GM19438 (cell line): ENCODE results near the gene ARHGAP26.

Experiments used
- ATAC-seq: cut with Tn5 transposase; IDR thresholded peaks from one replicate; pipeline ENCODE4 v1.9.1; 2021; ENCODE audit warnings: low read depth; ENCODE audit not compliant: unreplicated experiment

Gene ARHGAP26

DNA sequence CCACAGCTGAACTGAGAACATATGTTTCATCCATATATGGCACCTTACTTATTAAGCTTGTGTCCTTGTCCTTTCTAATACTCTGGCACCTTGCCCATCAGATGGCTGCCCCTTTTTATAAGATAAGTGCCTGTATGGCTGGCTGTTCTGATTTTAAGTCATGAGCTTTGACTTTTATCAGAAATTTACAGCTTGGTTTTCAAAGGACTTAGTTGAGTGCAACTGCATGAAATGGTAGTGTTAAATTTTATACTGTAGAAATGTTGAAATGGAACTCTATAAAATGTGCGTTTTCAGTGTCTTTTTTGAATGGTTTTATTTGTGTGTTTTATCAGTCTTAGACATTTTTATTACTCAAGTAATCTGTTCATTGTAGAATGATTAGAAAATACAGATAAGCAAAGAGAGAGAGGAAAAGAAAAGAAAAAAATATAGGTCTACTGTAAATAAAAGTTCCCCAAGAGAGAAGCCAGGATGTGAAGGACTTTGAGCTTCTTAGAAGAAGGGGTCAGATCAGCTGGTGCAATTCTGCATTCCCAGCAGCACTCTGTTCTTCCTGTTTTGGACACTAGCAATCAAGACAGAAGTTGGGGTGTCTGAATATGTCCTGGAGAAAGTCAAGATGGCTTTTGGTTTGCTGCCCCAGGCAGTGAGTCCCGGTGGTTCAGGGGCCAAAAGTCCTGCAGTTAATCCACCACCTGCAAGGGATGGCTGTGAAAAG lies 38.9 kb downstream of the ARHGAP26 start:
- no peak for ATAC-seq

- ATAC-seq = no peak
Observed at GRCh38 chr5:142810081-142810480, 39.9 kb downstream of the ARHGAP26 start.

- ATAC-seq = no peak
Observed at GRCh38 chr5:142810743-142811290, 40.6 kb downstream of the ARHGAP26 start.

- ATAC-seq = no peak
Observed at GRCh38 chr5:142811866-142812557, 41.8 kb downstream of the ARHGAP26 start.

GRCh38 chr5:142813220-142813619 lies 43.0 kb downstream of the ARHGAP26 start:
- no peak for ATAC-seq

GRCh38 chr5:142814122-142814521 lies 43.9 kb downstream of the ARHGAP26 start:
- ATAC-seq = no peak

GRCh38 chr5:142815469-142815868 lies 45.3 kb downstream of the ARHGAP26 start:
- ATAC-seq = no peak

DNA sequence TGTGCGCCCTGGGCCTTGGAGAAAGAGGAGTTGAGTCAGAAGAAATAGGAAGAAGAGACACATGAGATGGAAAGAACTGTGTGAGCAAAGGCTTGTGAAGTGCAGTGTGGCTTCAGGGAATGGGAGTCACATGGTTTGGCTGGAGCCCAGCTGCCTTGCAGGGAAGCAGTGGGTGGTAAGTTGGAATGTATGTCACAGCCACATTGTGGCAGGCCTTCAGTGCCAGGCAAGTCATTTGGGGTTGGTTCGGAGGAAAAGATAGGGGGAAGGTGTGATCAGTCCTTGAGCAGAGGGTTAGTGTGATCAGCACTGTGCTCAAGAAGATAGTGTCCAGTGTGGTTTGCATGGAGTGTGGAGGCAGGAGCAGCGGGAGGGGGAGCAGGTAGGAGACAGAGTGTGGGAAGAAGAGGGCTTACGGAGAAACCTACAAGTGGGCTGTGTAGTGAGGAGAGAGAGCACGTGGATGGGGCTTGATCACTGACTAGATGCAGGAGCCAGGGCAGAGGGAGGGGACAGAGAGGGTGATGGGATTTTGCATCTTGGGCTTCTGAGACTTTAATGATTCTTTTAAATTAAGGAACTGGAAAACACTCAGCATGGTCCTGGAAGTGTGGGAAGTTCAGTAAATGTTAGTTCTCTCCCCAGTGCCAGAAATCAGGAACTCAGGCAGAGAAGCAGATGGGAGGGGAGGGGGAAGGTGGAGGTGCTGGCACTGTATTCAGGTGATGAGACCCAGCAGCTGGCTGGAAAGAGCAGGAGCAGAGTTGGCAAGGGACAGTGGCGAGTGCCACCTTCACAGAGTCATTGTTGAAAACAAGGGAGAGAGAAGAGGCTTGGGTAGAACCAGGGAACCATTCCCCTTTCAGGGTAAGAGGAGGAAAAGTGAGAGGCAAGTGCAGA lies 46.6 kb downstream of the ARHGAP26 start:
- ATAC-seq = no peak

GRCh38 chr5:142817949-142818431 lies 47.8 kb downstream of the ARHGAP26 start:
- no peak for ATAC-seq

GRCh38 chr5:142819292-142819691 lies 49.1 kb downstream of the ARHGAP26 start:
- ATAC-seq = no peak

DNA sequence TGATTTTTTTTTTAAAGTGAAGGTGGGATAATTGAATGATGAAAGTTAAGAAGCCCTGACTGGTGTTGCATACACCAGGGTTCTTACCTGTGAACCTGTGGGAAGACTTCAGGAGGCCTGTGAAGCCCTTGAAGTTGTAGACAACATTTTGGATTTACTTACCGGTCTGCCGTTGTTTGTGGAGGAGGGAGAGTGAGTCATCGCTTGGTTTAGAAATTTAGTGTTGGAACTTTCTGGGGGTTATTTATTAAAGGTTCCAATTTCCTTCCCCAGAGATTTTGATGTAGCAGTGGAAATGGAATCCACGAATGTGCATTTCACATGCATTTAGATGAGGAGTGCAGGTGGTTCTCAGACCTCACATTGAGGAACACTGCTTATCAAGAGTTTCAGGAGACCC lies 49.6 kb downstream of the ARHGAP26 start:
- ATAC-seq = no peak

DNA sequence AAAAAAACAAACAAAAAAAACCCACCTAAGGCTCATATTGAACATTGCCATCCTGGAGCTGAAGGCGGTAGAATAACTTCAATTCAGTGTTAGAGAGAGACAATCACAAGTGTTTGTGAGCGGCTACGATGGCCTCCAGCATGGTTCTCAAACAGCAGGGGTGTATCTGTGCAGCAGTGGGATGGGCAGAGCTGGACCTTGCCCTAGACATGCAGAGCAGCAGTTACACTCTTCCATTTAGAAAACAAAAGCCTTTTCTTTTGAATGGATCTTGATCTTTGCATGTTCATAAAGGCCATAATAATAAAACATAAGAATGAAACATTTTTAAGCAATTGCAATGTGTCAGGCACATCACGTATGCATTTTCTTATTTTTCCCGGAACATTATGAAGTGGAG lies 50.3 kb downstream of the ARHGAP26 start:
- ATAC-seq = no peak

- no peak for ATAC-seq
Observed at GRCh38 chr5:142821034-142821732, 51.0 kb downstream of the ARHGAP26 start.

DNA sequence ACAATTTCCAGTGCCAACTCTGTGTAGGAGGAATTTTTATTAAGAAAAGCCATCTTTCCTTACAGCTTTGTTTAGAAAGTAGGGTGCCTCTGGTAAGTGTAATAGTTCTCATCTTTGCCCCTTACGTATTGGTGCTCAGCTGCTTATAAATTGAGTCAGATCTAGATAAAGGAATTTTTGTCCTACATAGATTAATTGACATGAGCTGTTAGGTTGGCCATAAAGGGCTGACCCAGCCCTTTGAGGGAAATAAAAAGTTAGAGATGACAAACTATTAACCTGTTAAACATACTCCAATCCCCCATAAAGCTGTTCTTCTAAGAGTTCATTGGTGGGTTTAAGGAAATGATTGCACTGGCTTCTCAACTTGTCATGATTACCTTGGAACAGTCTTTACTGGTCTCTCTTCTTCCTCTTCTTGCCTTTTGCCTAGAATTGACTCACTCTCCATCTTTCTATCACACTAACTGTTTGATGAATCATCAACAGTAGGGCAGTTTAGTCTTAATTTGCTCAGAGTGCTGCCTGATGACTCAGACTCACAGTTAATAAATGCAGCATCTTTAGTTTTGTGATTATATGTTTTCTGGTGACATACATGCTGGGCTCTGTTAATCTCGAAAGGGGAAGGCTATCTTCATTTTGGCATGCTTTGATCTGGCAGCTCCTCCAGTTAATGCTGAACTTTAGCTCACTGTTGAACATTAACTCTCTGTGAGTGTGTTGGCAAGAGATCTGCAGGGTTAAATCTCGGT lies 51.7 kb downstream of the ARHGAP26 start:
- peak; percentile 56 for ATAC-seq

DNA sequence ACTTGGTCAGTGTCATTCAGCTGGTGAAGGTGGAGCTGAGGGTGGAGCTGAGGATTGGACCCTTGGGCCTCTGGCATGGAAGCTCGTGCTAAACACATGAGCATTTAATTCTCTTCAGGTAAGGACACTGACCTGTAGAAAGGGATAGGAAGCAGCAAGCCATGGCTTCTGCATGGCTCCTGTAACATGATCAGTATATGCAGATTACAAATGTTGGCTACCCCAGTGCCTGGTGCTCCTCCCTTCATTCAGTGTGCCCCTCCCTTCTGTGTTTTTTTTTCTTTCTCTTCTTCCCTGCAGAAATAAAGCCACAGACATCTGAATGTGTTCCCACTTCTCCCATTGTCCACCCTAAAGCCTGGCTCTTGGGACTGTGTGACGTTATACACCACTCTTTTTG lies 52.9 kb downstream of the ARHGAP26 start:
- no peak for ATAC-seq

DNA sequence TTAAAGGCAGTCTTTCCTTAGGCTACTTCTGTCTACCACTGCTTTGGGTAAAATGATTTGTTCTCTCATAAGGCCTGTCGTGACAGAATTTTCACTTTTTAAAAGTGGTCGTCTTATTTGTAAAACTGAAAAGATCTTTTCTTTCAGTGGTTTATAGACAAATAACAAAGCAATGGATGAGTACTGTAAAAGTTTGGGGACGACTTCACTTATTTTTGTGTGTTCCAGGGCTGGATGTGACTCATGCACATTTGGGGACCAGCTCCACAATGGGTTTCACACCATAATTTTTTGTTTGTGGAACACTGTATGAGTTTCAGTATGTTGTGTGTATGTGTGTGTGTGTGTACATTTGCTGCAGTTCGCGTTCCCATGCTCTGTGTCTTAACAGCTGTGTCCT lies 53.6 kb downstream of the ARHGAP26 start:
- ATAC-seq = no peak

- no peak for ATAC-seq
Observed at GRCh38 chr5:142824391-142824790, 54.2 kb downstream of the ARHGAP26 start.

- no peak for ATAC-seq
Observed at GRCh38 chr5:142825378-142826089, 55.4 kb downstream of the ARHGAP26 start.

GRCh38 chr5:142826093-142826492 lies 55.9 kb downstream of the ARHGAP26 start:
- ATAC-seq = no peak
